NCI-H1436 treated with DMSO at 0.1 percent for 48 hours (cell line): ENCODE measurements around the gene FAF1.

Source experiments
- DNase-seq: peaks from one replicate; lab custom pipeline; 2025; lab: John Stamatoyannopoulos, UW

FAF1 gene

GRCh38 chr1:50633465-50633864, 326.6 kb downstream of the FAF1 start:
- peak; percentile 99 for DNase-seq

GRCh38 chr1:50631161-50631560, 328.9 kb downstream of the FAF1 start:
- DNase-seq: no peak

- DNase-seq: no peak
Observed at GRCh38 chr1:50622259-50622658, 337.8 kb downstream of the FAF1 start.

GRCh38 chr1:50620680-50621329, 339.3 kb downstream of the FAF1 start:
- DNase-seq: no peak

- no peak for DNase-seq
Observed at GRCh38 chr1:50615036-50615750, 344.9 kb downstream of the FAF1 start.

- no peak for DNase-seq
Observed at GRCh38 chr1:50611675-50612074, 348.4 kb downstream of the FAF1 start.

GRCh38 chr1:50610563-50610962, 349.5 kb downstream of the FAF1 start:
- peak; percentile 78 for DNase-seq

- DNase-seq: no peak
Observed at GRCh38 chr1:50609508-50609907, 350.6 kb downstream of the FAF1 start.

- peak; percentile 14 for DNase-seq
Observed at GRCh38 chr1:50605186-50605875, 354.7 kb downstream of the FAF1 start.

- no peak for DNase-seq
Observed at GRCh38 chr1:50604580-50604979, 355.5 kb downstream of the FAF1 start.

GRCh38 chr1:50603274-50604271, 356.5 kb downstream of the FAF1 start:
- DNase-seq: peak; percentile 46

GRCh38 chr1:50599546-50599945, 360.5 kb downstream of the FAF1 start:
- DNase-seq: no peak

- no peak for DNase-seq
Observed at GRCh38 chr1:50595874-50596273, 364.2 kb downstream of the FAF1 start.

GRCh38 chr1:50593515-50593914, 366.6 kb downstream of the FAF1 start:
- no peak for DNase-seq

GRCh38 chr1:50591598-50591997, 368.5 kb downstream of the FAF1 start:
- DNase-seq: no peak

GRCh38 chr1:50582346-50582745, 377.7 kb downstream of the FAF1 start:
- DNase-seq: no peak

- DNase-seq: no peak
Observed at GRCh38 chr1:50570066-50570468, 390.0 kb downstream of the FAF1 start.

- no peak for DNase-seq
Observed at GRCh38 chr1:50568782-50569181, 391.3 kb downstream of the FAF1 start.

GRCh38 chr1:50566405-50566804, 393.7 kb downstream of the FAF1 start:
- DNase-seq: no peak

GRCh38 chr1:50564417-50564816, 395.6 kb downstream of the FAF1 start:
- DNase-seq: no peak

- DNase-seq: no peak
Observed at GRCh38 chr1:50562106-50562505, 398.0 kb downstream of the FAF1 start.

GRCh38 chr1:50559421-50559820, 400.6 kb downstream of the FAF1 start:
- DNase-seq: peak; percentile 42
